HEK293T (cell line): ENCODE measurements around the gene ELMO2.
A peak's percentile ranks its signal among the peaks of the same experiment; 100 is the strongest.

Experiments used
- CTCF ChIA-PET: fragments of 350-600 bp; formaldehyde crosslinking; extraction: SDS; loops from one replicate; lab custom pipeline; 2021; ENCODE audit warnings: antibody characterized with exemption, inconsistent platforms; lab: Yijun Ruan, JAX
- POLR2A ChIA-PET: fragments of 350-600 bp; formaldehyde crosslinking; extraction: SDS; loops from one replicate; lab custom pipeline; 2020; ENCODE audit warnings: antibody characterized with exemption, inconsistent platforms; lab: Yijun Ruan, JAX
- DNase-seq: peaks from one replicate; pipeline ENCODE4 v3.0.0; 2012; ENCODE audit warnings: mixed read lengths; ENCODE audit errors: extremely low spot score
- ARNT ChIP-seq: fragments of 450-650 bp; IDR thresholded peaks from 2 replicates; pipeline ENCODE4 v1.6.1; 2017; ENCODE audit warnings: mild to moderate bottlenecking
- BHLHE40 ChIP-seq: fragments of 450-650 bp; IDR thresholded peaks from 2 replicates; pipeline ENCODE4 v1.6.1; 2016; ENCODE audit warnings: mild to moderate bottlenecking, moderate library complexity, borderline replicate concordance
- CTBP1 ChIP-seq: fragments of 450-650 bp; IDR thresholded peaks from 2 replicates; pipeline ENCODE4 v1.6.1; 2016; ENCODE audit warnings: borderline replicate concordance
- ELF4 ChIP-seq: fragments of 450-650 bp; IDR thresholded peaks from 2 replicates; pipeline ENCODE4 v1.6.1; 2017; ENCODE audit warnings: antibody characterized with exemption
- FOXA1 ChIP-seq: fragments of 450-650 bp; IDR thresholded peaks from 2 replicates; pipeline ENCODE4 v1.6.1; 2016; ENCODE audit warnings: mild to moderate bottlenecking
- FOXK2 ChIP-seq: fragments of 450-650 bp; IDR thresholded peaks from 2 replicates; pipeline ENCODE4 v1.6.1; 2016; ENCODE audit warnings: mild to moderate bottlenecking
- FOXM1 ChIP-seq: fragments of 450-650 bp; IDR thresholded peaks from 2 replicates; pipeline ENCODE4 v1.6.1; 2017; ENCODE audit warnings: mild to moderate bottlenecking, borderline replicate concordance
- HDGF ChIP-seq: fragments of 450-650 bp; IDR thresholded peaks from 2 replicates; pipeline ENCODE4 v1.6.1; 2017; ENCODE audit warnings: antibody characterized with exemption, borderline replicate concordance
- L3MBTL2 ChIP-seq: fragments of 450-650 bp; conservative IDR thresholded peaks from 2 replicates; pipeline ENCODE4 v1.6.1; 2016; ENCODE audit warnings: mild to moderate bottlenecking
- LEF1 ChIP-seq: fragments of 450-650 bp; IDR thresholded peaks from 2 replicates; pipeline ENCODE4 v1.6.1; 2017; ENCODE audit warnings: mild to moderate bottlenecking, borderline replicate concordance
- NFRKB ChIP-seq: fragments of 450-650 bp; IDR thresholded peaks from 2 replicates; pipeline ENCODE4 v1.6.1; 2016; ENCODE audit warnings: mild to moderate bottlenecking, moderate library complexity
- PKNOX1 ChIP-seq: fragments of 450-650 bp; IDR thresholded peaks from 2 replicates; pipeline ENCODE4 v1.6.1; 2016
- SP1 ChIP-seq: fragments of 450-650 bp; IDR thresholded peaks from 2 replicates; pipeline ENCODE4 v1.6.1; 2017
- SUZ12 ChIP-seq: fragments of 450-650 bp; IDR thresholded peaks from 2 replicates; pipeline ENCODE4 v1.6.1; 2016; ENCODE audit warnings: mild to moderate bottlenecking
- TARDBP ChIP-seq: fragments of 450-650 bp; IDR thresholded peaks from 2 replicates; pipeline ENCODE4 v1.6.1; 2016
- ZNF384 ChIP-seq: fragments of 450-650 bp; IDR thresholded peaks from 2 replicates; pipeline ENCODE4 v1.6.1; 2016

ELMO2 gene, protein sequence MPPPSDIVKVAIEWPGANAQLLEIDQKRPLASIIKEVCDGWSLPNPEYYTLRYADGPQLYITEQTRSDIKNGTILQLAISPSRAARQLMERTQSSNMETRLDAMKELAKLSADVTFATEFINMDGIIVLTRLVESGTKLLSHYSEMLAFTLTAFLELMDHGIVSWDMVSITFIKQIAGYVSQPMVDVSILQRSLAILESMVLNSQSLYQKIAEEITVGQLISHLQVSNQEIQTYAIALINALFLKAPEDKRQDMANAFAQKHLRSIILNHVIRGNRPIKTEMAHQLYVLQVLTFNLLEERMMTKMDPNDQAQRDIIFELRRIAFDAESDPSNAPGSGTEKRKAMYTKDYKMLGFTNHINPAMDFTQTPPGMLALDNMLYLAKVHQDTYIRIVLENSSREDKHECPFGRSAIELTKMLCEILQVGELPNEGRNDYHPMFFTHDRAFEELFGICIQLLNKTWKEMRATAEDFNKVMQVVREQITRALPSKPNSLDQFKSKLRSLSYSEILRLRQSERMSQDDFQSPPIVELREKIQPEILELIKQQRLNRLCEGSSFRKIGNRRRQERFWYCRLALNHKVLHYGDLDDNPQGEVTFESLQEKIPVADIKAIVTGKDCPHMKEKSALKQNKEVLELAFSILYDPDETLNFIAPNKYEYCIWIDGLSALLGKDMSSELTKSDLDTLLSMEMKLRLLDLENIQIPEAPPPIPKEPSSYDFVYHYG

DNA sequence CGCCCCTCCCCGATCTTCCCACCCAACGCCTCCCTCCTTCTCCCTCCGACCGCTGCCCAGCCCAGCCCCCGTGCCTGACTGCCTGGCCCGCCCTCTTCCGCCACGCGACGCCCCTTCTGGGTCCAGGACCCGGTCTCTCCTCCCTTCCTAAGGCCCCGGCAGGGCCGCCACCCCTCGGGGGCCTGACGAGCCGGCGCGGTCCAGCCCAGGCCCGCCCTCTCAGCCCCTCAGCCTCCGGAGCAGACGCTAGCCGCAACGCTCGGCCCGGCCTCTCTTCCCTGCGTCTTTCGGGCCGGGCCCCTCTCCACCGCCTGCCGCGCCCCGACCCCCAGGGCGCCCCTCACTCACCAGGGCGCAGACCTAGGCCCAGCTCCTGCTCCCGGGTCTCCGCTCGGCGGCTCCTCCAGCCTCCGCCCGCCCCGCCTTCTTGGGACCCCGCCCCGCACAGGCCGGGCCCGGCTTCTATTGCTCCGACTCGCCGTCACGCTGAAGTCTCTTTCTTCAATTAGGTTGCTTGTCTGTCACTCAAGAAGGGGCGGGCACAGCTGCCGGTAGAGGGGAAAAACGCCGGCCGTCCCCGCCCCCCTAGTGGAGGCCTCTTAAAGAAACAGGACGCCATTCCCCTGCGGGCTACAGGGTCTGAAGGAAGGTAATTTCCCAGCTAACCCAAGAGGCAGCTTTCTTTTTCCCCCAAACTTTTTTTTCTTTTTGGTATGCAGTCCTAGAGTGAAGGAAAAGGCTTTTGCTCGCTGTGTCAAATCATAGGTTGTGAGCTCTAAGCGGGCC lies at the start of gene ELMO2:
Gene ELMO2 (minus strand): TSS at position 416 of the 786 bp plus-strand sequence. CDS start 12,133 bp downstream, outside the sequence.
- ChIA-PET POLR2A (interaction anchor here (1.2 to 1.3 kb wide), 2 partner anchors 27 to 31 kb away, joined by 3 read pairs; no protein-coding TSS in a partner anchor), CTCF (no interaction called here)
- peak; percentile 92 for DNase-seq
- TF ChIP-seq ZNF384 (no peak), PKNOX1 (peak; percentile 99), L3MBTL2 (no peak), BHLHE40 (no peak), SP1 (peak; percentile 52; the same call in 1 of the 2 replicates), FOXK2 (no peak), ARNT (no peak), LEF1 (no peak)

GRCh38 chr20:46455729-46456128 lies 49.3 kb upstream of the ELMO2 start:
- CTCF ChIA-PET, result no interaction called here
- POLR2A ChIA-PET, result no interaction called here
- TF ChIP-seq HDGF (no peak), TARDBP (no peak)

DNA sequence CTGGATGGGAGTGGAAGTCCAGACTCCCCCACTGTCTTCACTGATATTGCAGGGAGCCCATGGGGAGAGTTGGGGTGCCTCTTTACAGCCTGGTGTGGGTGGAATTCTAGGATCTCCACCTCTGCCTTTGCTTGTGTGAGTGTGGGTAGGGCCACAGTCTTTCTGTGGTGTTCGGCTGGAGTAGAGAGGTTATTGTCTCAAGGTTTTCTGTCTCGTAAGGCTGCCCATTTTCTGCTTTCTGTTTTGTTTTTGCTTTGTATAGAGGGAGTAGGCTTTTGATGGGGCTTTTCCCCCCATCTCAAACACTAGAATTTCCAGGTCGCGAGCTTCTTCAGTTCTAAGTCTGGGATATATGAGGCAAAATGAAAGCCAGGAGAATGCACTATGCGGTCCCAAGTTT lies 40.4 kb upstream of the ELMO2 start:
- ChIA-PET CTCF (interaction anchor here (1.1 kb wide), 1 partner anchor 460 kb away, joined by 3 read pairs; no protein-coding TSS in a partner anchor), POLR2A (no interaction called here)
- DNase-seq, result no peak
- TF ChIP-seq ELF4 (no peak), FOXM1 (no peak), ZNF384 (no peak), NFRKB (no peak), SUZ12 (no peak), HDGF (no peak), FOXA1 (no peak)

More at GRCh38 chr20:46455729-46456128, 49.3 kb upstream of the ELMO2 start:
- no peak for DNase-seq

DNA sequence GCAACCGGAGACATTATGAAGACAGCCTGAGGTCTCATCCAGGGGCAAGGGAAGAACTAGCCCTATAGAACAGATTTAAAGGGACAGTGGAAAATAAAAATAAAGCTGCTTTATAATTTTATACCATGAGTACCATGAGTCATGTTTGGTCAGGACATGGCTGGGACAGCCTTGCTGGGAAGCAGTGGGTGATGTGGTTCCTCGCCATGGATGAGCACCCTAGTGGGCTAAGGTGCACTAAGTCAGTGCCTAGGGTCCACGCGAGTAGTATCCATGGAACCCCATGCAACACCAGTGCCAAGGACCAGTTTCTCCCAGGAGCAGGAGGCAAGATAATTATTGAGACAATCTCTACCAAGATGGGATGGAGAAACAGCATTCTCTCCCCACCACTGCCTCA lies 33.4 kb upstream of the ELMO2 start:
- TF ChIP-seq TARDBP (no peak), FOXM1 (no peak), BHLHE40 (no peak), ZNF384 (no peak), CTBP1 (no peak), FOXK2 (no peak), PKNOX1 (no peak), HDGF (no peak), NFRKB (no peak), L3MBTL2 (no peak), ARNT (no peak), LEF1 (no peak), ELF4 (no peak), SUZ12 (no peak)
- DNase-seq, result no peak
- ChIA-PET CTCF (no interaction called here), POLR2A (no interaction called here)

DNA sequence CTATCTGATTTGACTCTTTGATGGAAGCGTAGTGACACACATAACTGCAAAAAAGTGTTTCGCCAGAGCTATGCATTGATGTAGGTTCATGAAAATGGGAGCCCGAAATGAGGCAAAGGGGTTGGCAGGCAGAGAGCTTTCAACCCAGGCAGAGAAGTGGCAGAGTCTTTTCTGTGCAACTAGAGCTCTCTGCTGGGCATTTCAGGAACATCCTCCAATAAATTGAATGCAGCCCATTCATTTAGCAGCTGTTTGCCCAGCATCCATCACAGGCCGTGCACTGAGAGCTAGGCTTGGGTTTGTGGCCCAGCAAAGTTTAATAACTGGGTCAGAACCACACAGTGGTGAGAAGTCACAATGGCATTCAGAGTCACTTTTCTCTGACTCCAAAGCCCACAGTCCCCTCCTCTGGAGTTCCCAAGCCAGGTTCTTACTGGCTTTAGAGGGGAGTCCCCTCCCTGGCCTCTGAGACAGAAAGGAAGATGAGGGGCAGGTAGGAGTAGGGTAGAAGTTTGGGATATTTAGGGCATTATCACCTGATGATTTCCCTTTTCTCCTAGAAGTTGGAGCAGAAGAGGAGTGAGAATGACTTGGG lies 31.8 kb upstream of the ELMO2 start:
- no peak for TF ChIP-seq ELF4
- TF ChIP-seq TARDBP, result no peak
- TF ChIP-seq LEF1, result no peak
- no peak for TF ChIP-seq L3MBTL2
- no peak for TF ChIP-seq HDGF
- TF ChIP-seq ZNF384, result no peak
- no peak for TF ChIP-seq BHLHE40
- no peak for TF ChIP-seq SUZ12
- no peak for TF ChIP-seq CTBP1
- no peak for TF ChIP-seq ARNT
- TF ChIP-seq FOXA1, result no peak
- TF ChIP-seq PKNOX1, result no peak
- TF ChIP-seq FOXM1, result no peak
- TF ChIP-seq NFRKB, result no peak
- ChIA-PET CTCF (interaction anchor here (0.6 to 1.0 kb wide), 3 partner anchors 131 to 310 kb away, joined by 3 to 4 read pairs (median 3); no protein-coding TSS in a partner anchor), POLR2A (interaction anchor here (0.9 to 1.3 kb wide), 2 partner anchors 8 to 74 kb away, joined by 3 read pairs; no protein-coding TSS in a partner anchor)
- DNase-seq, result peak; percentile 51
